NCI-H2196 treated with DMSO at 0.1 percent for 48 hours (cell line): ENCODE results near the gene GDF7.

ENCODE experiments used
- DNase-seq: peaks from one replicate; lab custom pipeline; 2025; ENCODE audit not compliant: unreplicated experiment; lab: John Stamatoyannopoulos, UW

GDF7 gene

GRCh38 chr2:20672201-20672951 is 5.4 kb downstream of the GDF7 start:
- no peak for DNase-seq

- no peak for DNase-seq
These were observed 6.9 kb downstream of the GDF7 start for GRCh38 chr2:20673686-20674308.

GRCh38 chr2:20674309-20674965 is 7.5 kb downstream of the GDF7 start:
- DNase-seq, result no peak

GRCh38 chr2:20674974-20675679 is 8.2 kb downstream of the GDF7 start:
- DNase-seq, result no peak

GRCh38 chr2:20675701-20676352 is 8.9 kb downstream of the GDF7 start:
- DNase-seq, result no peak

- DNase-seq, result no peak
These were observed 9.6 kb downstream of the GDF7 start for GRCh38 chr2:20676353-20677215.

- DNase-seq, result no peak
These were observed 10.5 kb downstream of the GDF7 start for GRCh38 chr2:20677301-20678085.

- no peak for DNase-seq
These were observed 11.1 kb downstream of the GDF7 start for GRCh38 chr2:20678086-20678395.

GRCh38 chr2:20678780-20679179 is 11.8 kb downstream of the GDF7 start:
- DNase-seq, result no peak

GRCh38 chr2:20680744-20681375 is 13.9 kb downstream of the GDF7 start:
- DNase-seq, result no peak

GRCh38 chr2:20682167-20682920 is 15.4 kb downstream of the GDF7 start:
- no peak for DNase-seq

- DNase-seq, result no peak
These were observed 17.7 kb downstream of the GDF7 start for GRCh38 chr2:20684581-20685063.

- DNase-seq, result no peak
These were observed 20.4 kb downstream of the GDF7 start for GRCh38 chr2:20687260-20687832.

- no peak for DNase-seq
These were observed 22.7 kb downstream of the GDF7 start for GRCh38 chr2:20689428-20690264.

GRCh38 chr2:20691076-20691734 is 24.3 kb downstream of the GDF7 start:
- no peak for DNase-seq

- DNase-seq, result no peak
These were observed 25.1 kb downstream of the GDF7 start for GRCh38 chr2:20692081-20692480.
